Thymus (tissue), 11 donors: ENCODE measurements around the gene SLC49A3. TPM values are rescaled to one million over a fixed set of nuclear protein-coding genes. Genes with fewer than 3 reads are reported as not detected.
"Not testable (repeated sequence)": the region's sequence is repeated elsewhere in the genome, so short reads cannot be mapped to it uniquely, and the experiment has no call there.

ENCODE experiments used
- DNase-seq, 9 donors: peaks; one replicate each; pipeline ENCODE4 v3.0.0-alpha.2; 2013; ENCODE audit warnings: low spot score in 9 of 9, low read depth in 6 of 9, missing footprints in 1 of 9
- H3K27ac ChIP-seq, 2 donors: one replicate each; pipeline ENCODE4 v1.5.1; 2013; ENCODE audit warnings: control low read depth in 1 of 2, low read depth in 1 of 2, low read length in 1 of 2, mild to moderate bottlenecking in 1 of 2, moderate library complexity in 1 of 2
- H3K27me3 ChIP-seq, 2 donors: one replicate each; pipeline ENCODE4 v1.5.1; 2013; ENCODE audit warnings: low read length in 1 of 2; ENCODE audit not compliant: control insufficient read depth in 2 of 2, insufficient read depth in 1 of 2
- H3K36me3 ChIP-seq, 2 donors: one replicate each; pipeline ENCODE4 v1.5.1; 2013; ENCODE audit warnings: low read length in 1 of 2, mild to moderate bottlenecking in 1 of 2, moderate library complexity in 1 of 2; ENCODE audit not compliant: control insufficient read depth in 2 of 2, insufficient read depth in 2 of 2
- H3K4me1 ChIP-seq, 2 donors: one replicate each; pipeline ENCODE4 v1.5.1; 2013; ENCODE audit warnings: low read length in 2 of 2; ENCODE audit not compliant: control insufficient read depth in 2 of 2, insufficient read depth in 2 of 2
- H3K4me3 ChIP-seq, 2 donors: one replicate each; pipeline ENCODE4 v1.5.1; 2013; ENCODE audit warnings: low read length in 2 of 2, control low read depth in 1 of 2, mild to moderate bottlenecking in 1 of 2
- H3K9me3 ChIP-seq, 2 donors: one replicate each; pipeline ENCODE4 v1.5.1; 2013; ENCODE audit warnings: low read length in 1 of 2, mild to moderate bottlenecking in 1 of 2; ENCODE audit not compliant: control insufficient read depth in 2 of 2, insufficient read depth in 1 of 2
- WGBS: extraction: QIAGEN DNeasy Blood & Tissue Kit; methylation state at CpG from one replicate; pipeline ENCODE4 v1.1.7; 2013; 5-methylcytosine and 5-hydroxymethylcytosine counted together
- polyA plus RNA-seq: library from polyadenylated mRNA; stranded (reverse); fragments of 200-250 nt; gene quantifications from one replicate; pipeline ENCODE4 v1.2.3, GENCODE V29; 2013
- total RNA-seq: library from RNA; stranded (reverse); fragments of 120-200 nt; gene quantifications from one replicate; pipeline ENCODE4 v1.2.4, GENCODE V29; 2013
- donor health status: healthy.

SLC49A3 gene
- total and polyA plus RNA-seq, 2 donors: 1.2 to 4.8 TPM

DNA sequence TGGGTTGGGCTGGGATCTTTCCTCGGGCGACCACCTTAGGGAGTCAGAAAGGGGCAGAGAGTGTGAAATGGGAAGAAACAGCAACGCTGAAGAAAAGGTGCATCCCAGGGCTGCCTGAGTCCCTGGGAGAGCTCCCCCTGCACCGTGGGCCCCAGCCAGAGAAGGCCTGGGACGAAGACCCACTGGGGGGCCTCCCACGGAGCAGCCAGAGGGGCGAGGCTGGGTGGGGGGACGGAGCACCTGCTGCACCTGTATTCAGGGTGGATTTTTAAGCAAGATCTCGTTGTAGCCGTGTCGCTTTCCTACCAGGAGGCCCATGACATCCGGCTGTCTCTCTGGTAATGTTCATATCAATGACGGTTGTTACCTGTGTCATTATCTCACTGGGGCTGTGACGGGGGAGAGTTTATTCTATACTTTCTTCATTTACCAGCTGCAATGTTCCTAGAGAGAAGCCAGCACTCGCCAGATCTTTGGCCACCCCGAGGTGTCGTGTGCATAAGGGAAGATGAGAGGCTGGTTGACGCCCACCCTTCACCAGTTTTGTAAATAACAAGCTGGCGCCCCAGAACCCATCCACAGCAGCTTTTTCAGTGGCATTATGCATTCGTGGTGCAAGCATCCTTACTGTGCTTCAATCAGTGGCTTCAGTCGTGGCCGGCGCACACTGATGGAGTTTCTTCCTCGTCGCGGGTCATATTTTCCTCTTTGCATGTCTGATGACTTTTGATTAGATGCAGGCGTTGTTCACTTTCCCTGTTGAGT, 11.0 kb upstream of the SLC49A3 start:
- Histone ChIP-seq H3K4me3 (no peak overlapping the region), H3K27ac (peak overlapping the region in 1 of 2 donors; percentile 42)
- DNase-seq: no peak

DNA sequence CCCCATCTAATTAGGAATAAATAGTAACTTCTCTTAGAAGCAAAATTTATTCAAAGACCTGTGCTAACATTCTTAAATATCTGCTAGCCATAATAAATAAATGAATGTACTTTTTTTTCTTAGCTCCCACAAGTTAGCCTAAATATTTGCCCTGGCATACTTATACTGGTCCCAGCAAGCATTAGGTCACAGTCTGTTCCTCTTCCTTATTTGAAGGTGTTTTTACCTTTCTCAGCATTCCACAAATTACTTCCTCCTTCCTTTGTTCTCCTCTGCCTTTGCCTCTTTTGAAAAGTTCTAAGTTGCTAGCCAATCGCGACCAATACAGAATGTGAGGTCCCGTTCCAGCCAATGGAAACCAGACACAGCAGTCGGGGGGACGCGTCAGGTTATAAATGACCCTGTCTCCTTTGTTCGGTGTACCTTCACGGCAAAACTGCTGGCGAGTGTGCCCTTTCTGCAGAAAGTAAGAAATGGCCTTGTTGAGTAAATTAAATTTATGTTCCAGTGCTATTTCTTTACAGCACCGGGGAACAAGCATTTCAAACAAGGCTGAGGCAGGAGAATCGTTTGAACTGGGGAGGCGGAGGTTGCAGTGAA, 5.5 kb upstream of the SLC49A3 start:
- not testable (repeated sequence) for H3K9me3 ChIP-seq, H3K4me1 ChIP-seq, DNase-seq, H3K4me3 ChIP-seq, H3K36me3 ChIP-seq, H3K27ac ChIP-seq
- H3K27me3 ChIP-seq: peaks cover 5 to 14% of the 10 kb centered on the region in 2 donors
- 91% methylated on average over 12 of the region's 12 CpGs for WGBS

More for the DNA sequence above, 11.0 kb upstream of the SLC49A3 start:
- WGBS: 95% methylated on average over 27 of the region's 27 CpGs
- no peaks in the 10 kb centered on the region for H3K36me3 ChIP-seq
- H3K4me1 ChIP-seq: no peaks in the 10 kb centered on the region
- H3K9me3 ChIP-seq: no peaks in the 10 kb centered on the region
- H3K27me3 ChIP-seq: peaks cover 0 to 5% of the 10 kb centered on the region in 2 donors

DNA sequence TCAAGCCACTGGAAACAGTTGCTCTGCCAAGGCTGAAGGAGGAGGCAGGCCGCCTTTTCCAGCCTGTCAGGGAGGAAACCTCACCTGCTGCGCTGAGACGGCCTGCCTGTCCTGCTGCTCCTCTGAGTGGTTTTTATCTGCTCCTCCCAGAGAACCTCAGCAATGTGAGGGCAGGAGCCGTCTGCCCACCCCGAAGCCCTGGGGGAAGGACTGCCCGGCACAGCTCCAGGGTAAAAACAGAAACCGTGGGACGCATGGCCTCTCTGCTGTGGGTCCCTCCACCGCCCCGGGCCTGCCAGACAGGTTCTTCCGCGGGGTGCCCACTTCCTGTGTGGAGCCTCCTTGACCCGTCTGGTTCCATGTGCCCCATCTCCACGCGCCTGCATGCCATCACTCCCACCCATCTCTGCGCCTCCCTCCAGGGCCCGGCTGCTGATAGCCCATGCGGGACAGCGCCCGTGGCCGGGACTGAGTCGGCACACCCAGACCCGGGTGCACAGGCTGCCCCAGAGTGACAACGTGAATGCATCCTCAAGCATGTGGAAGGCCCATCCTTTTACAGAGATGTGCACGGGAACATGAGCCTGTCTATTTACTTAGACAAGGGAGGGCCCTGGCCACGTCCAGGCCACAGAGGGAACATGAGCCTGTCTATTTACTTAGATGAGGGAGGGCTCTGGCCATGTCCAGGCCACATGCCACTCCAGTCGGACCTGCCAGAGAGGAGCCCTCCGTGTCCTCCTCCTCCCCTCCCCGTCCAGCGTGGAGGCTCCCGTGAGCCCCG, 4.0 kb upstream of the SLC49A3 start:
- Histone ChIP-seq H3K36me3 (no peaks in the 10 kb centered on the region), H3K27me3 (peaks cover 15 to 27% of the 10 kb centered on the region in 2 donors), H3K9me3 (peaks cover 0 to 2% of the 10 kb centered on the region in 2 donors), H3K4me1 (peaks cover 0 to 3% of the 10 kb centered on the region in 2 donors), H3K4me3 (no peak overlapping the region), H3K27ac (no peak overlapping the region)
- 82% methylated on average over 32 of the region's 32 CpGs for WGBS
- no peak for DNase-seq

DNA sequence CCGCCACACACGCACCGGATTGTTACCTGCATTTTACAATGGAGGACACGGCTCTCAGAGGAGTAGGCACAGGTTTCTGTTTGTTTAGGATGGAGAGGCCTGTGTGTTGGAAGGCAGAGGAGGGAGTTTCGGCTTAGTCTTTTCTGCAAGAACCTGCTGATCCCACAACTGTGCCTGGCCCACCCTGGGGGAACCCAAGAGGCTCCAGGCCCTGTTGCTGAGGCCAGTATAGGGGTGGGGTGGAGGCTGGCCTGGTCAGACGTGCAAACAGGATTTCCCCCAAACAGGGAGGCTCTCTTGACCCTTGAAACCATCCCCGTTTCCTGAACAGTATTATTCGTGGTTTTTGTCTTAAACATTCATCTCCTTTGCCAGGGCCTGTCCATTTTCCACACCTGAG, 772 bp upstream of the SLC49A3 start:
- H3K36me3 ChIP-seq: no peaks in the 10 kb centered on the region
- peaks cover 18 to 35% of the 10 kb centered on the region in 2 donors for H3K27me3 ChIP-seq
- peaks cover 0 to 3% of the 10 kb centered on the region in 2 donors for H3K4me1 ChIP-seq
- H3K27ac ChIP-seq: no peak overlapping the region
- H3K9me3 ChIP-seq: peaks cover 0 to 2% of the 10 kb centered on the region in 2 donors
- no peak overlapping the region for H3K4me3 ChIP-seq
- 91% methylated on average over 8 of the region's 8 CpGs for WGBS
- DNase-seq: no peak

DNA sequence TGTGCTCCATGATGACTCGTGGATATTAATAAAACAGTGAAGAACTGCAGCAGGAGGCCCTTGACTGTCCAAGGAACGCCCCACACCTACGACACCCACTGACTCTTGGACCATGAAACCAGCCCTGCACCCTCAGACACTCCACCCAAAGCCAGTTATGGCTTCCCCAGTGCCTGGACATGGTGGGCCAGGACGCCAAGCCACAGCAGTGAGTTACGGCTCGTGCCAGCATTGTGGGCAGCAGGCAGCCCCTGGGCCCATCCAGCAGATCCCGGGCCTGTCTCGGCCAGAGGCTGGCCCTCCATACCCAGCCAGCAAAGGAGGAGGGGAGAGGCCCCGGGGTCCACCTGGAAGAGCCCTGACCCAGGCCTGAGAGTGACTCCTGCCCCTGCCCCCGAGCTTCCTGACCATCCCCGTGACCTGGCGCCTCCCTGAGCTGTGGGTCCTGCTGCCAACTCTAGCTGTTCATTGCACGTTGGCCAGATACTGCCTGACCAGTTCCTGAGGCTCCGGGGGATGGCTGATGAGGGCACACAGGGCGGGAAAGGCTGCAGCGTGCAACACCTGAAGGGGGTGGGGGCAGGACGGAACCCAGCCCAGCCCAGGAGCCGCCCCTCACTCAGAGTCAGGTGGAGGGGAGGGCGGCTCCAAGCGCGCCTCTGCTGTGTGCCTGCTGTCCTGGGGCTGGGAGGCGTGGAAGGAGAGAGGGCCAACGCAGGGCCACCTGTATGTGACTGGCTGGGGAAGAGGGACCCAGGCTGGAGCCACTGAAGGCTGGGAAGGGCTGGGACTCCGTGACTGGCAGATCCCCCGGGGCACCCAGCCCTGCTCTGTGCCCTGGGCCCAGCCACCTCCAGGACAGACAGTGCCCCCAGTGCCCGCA, 739 bp downstream of the SLC49A3 start:
- Histone ChIP-seq H3K36me3 (no peaks in the 10 kb centered on the region), H3K4me1 (peaks cover 0 to 12% of the 10 kb centered on the region in 2 donors), H3K9me3 (peaks cover 0 to 2% of the 10 kb centered on the region in 2 donors), H3K27me3 (peaks cover 18 to 32% of the 10 kb centered on the region in 2 donors), H3K4me3 (no peak overlapping the region), H3K27ac (peak overlapping the region in 1 of 2 donors; percentile 12)
- 89% methylated on average over 26 of the region's 26 CpGs for WGBS
- no peak for DNase-seq

DNA sequence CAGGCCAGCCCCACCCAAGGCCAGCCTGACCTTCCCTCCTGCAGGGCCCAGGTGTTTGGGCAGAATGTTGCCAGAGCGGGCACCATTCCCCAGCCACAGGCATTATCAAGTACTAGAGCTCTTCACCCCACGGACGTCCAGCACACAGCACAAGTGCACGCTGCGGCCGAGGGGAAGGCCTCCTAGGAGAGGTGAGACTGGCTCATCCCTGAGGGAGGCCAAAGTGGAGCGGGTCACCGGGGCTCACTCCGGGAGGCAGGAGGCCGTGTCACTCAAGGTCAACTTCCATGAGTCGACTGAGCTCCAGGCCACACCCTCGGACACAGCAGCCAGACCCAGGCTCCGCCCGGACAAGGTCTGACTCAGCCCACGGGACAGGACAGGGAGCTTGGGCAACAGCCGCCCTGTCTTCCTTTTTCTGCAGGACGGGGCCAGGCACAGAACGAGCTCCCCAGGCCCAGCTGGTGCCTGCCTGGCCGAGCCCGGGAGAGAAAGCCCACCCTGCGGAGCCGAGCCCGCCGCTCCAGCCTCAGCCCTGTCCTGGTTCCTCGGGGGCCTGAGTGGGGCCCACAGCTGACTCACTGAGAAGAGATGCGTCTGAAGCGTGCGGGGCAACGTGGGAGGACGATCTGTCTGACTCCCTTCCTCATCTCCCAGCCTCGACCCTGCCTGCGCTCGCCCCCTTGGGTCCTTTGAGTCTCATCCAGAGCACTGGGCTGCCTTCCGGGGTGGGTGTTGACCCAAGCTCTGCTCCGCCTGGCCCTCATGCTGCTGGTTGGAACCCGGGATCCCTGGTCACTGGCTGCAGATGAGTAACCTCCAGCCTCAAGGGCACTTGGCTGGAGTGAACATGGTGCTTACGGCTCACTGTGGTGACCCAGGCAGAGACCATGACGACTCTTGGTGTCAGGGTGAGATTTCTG, 1.6 kb downstream of the SLC49A3 start:
- no peak for DNase-seq
- no peaks in the 10 kb centered on the region for H3K36me3 ChIP-seq
- peaks cover 18 to 29% of the 10 kb centered on the region in 2 donors for H3K27me3 ChIP-seq
- H3K9me3 ChIP-seq: peaks cover 0 to 2% of the 10 kb centered on the region in 2 donors
- WGBS: 96% methylated on average over 38 of the region's 38 CpGs
- no peak overlapping the region for H3K4me3 ChIP-seq
- peaks cover 0 to 12% of the 10 kb centered on the region in 2 donors for H3K4me1 ChIP-seq
- H3K27ac ChIP-seq: no peak overlapping the region

DNA sequence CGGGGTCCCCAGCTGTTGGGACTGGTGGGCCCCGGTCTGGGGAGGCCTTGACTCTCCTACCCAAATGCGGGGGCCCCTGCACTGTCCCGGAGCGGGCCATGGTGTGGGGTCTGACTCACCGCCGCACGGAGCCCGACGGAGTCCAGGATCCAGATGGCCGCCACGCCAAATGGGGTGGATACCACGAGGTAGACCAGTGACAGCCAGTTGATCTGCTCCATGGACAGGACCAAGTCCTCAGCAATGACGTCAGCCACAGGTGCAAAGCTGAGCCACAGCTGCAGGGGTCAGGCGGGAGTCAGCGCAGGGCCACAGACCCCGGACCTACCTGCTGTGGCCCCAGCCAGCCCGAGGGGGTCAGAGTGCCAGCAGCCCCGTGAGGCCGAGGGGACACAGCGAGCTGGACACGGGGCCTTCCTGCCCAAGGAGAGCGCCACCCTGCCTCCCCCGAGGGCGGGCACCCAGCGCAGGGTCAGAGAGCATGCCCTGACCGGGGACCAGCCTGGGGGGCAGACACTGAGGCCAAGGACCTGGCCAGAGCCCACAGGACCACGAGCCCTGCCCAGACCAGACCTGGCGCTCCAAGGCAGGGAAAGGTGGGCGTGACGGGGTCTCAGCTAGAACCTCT, 2.4 kb downstream of the SLC49A3 start:
- no peak for DNase-seq
- peaks cover 0 to 2% of the 10 kb centered on the region in 2 donors for H3K9me3 ChIP-seq
- H3K27ac ChIP-seq: no peak overlapping the region
- H3K4me3 ChIP-seq: no peak overlapping the region
- H3K4me1 ChIP-seq: peaks cover 0 to 12% of the 10 kb centered on the region in 2 donors
- no peaks in the 10 kb centered on the region for H3K36me3 ChIP-seq
- 95% methylated on average over 31 of the region's 31 CpGs for WGBS
- H3K27me3 ChIP-seq: peaks cover 18 to 29% of the 10 kb centered on the region in 2 donors
